Activated CD4-positive, alpha-beta T cell treated with anti-CD3 and anti-CD28 coated beads, Interleukin-2, amount 50 U/mL, for 16 hours (primary cell): ENCODE data around the gene MKI67.
A peak's percentile ranks its signal among the peaks of the same experiment; 100 is the strongest.
"Not testable (repeated sequence)": the region's sequence is repeated elsewhere in the genome, so short reads cannot be mapped to it uniquely, and the experiment has no call there.

Source experiments
- DNase-seq: peaks from one replicate; pipeline ENCODE4 v3.0.0-alpha.2; 2020

The MKI67 gene

GRCh38 chr10:128147064-128147463, 20.8 kb upstream of the MKI67 start:
- DNase-seq = peak; percentile 44

DNA sequence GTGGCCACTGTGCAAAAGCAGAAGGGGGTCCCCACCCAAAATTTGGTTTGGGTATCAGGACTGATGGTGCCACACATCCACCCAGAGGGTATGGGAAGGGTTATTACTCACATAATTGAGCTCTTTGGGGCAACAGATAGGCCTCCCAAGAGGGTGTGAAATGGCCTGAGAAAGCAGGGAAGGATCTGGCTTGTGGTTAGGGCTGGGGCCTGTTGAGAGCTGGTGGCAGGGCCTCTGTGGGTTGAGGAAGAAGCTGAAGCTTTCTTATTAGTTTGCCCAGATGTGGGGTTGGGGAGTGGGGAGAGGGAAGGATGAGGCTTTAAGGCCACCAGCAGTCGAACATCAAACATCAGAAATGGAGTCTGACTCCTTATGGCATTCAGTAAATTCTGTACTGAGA, 18.3 kb upstream of the MKI67 start:
- no peak for DNase-seq

DNA sequence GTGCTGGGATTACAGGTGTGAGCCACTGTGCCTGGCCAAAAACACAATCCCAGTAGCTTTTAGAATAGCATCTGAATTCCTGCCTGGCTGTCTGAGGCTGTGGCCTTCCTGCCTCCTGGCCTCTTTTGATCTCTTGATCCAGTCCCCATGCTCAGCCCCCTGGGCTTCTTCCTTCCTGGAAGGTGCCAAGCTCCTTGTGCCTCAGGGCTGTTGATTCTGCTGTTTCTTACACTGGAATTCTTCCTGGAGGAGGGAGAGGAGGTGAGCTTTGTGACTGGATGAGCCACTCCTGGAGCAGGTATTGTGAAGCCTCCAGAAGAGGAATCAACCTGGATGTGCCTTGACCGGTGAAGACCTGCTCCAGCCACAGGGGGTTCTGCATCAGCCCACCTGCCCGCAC, 17.3 kb upstream of the MKI67 start:
- no peak for DNase-seq

DNA sequence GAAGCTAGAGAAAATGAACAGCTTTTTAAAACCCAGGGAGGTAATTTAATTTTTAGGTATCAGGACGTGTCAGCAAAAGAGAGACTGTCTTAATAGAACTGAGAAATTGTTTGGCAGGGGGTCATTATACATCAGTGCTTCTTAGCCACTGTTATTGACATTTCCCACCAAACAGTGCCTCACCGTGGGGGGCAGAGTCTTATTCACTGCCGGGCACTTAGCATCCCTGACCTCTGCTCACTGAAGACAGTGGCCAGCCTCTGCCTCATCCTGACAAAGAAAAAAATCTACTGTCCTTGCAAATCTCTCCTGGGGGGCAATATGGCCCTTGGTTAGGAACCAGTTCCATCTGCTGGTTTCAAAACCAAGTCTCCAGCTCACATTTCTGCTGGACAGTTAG, 14.2 kb upstream of the MKI67 start:
- no peak for DNase-seq

DNA sequence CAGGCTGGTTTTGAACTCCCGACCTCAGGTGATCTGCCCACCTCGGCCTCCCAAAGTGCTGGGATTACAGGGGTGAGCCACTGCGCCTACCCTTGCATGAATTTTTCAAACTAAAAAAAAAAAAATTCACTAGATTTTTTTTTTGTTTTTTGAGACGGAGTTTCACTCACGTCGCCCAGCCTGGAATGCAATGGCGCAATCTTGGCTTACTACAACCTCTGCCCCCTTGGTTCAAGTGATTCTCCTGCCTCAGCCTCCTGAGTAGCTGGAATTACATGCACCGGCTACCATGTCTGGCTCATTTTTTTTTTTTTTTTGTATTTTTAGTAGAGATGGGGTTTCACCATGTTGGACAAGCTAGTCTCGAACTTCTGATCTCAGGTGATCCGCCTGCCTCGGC, 12.2 kb upstream of the MKI67 start:
- not testable (repeated sequence) for DNase-seq

DNA sequence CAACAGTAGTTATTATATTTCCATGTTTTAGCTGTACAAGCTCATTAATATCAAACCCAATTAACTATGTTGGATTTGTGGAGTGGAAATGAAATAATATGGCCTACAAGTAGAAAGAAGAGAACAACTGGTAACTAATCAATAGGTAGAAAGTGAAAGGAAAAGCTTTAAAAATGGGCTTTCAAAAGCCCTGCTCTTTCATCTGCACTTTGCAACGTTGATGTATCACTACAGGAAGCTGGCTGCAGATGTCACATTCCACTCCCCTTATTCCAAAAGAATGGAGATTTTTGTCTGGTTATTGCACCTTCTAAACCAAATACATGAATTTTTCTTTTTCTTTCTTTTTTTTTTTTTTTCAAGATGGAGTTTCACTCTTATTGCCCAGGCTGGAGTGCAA, 11.7 kb upstream of the MKI67 start:
- DNase-seq = no peak

DNA sequence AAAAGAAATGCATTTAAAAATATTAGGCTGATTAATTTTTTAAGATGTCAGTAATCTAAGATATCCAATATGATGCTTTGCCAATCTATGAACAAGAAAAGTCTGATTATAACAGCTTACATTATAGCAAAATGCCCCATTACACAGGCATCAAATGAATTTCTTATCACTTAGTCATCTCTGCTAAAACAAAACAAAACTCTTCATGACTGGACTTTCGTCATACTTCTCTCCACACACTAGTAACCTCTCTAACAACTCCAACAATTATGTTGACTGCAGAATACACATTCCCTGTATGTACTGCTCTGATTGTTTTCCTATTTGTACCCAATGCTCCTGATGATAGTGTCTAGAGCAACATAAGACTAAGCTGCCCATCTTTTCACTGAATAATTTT, 3.8 kb upstream of the MKI67 start:
- DNase-seq = no peak

DNA sequence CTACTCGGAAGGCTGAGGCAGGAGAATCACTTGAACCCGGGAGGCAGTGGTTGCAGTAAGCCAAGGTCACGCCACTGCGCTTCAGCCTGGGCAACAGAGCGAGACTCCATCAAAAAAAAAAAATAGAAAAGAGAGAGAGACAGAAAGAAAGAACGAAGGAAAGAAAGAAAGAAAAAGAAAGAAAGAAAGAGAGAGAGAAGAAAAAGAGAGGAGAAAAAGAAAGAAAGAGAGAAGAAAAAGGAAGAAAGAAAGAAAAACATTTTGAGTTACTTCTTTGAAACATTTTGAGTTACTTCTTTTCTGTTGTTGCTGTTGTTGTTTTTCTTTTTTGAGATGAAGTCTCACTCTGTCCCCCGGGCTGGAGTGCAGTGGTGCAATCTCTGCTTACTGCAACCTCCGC, 2.4 kb upstream of the MKI67 start:
- DNase-seq = no peak

GRCh38 chr10:128125416-128125943, 743 bp downstream of the MKI67 start:
- no peak for DNase-seq

- DNase-seq = no peak
Measured at GRCh38 chr10:128124813-128125403, 1.3 kb downstream of the MKI67 start.

GRCh38 chr10:128123846-128124245, 2.4 kb downstream of the MKI67 start:
- DNase-seq = no peak

DNA sequence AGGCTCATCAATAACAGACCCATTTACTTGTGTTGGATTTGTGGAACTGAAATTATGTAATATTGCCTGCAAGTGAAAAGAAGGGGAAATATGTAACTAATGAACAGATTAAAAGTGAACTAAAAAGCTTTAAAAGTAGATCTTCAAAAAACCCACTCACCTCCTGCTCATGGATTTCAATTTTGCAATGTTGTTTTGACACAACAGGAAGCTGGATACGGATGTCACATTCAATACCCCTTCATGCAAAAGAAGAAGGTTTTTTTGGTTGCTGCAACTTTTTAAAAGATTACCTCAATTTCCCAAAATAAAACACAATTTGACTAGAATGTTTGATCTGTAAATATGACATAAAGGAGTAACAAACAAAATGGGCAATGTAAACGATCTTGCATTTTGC, 3.3 kb downstream of the MKI67 start:
- no peak for DNase-seq

DNA sequence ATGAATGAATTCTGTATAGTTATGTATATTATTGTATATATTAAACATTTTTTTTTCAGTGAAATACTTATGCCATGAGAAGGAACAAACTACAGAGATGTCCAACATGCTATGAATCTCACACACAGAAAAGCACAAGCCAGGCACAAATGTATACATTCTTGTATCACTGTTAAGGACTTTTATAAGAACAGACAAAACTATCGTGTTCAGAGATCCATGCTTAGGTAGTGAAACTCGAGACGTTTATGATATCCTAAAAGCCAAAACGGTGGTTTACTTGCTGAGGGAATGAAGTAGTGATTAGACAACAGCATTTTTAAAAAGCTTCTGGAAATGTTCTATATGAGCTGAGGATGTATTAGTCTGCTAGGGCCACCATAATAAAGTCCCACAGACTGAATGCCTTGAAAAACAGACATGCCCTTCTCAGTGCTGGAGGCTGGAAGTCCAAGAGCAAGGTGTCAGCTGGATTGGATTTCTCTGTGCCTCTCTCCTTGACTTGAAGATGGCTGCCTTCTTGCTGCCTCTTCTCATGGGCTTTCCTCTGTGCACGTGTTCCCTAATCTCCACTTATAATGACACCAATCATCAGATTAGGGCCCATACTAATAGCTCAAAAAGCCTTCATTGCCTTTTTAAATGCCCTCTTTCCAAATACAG, 4.3 kb downstream of the MKI67 start:
- DNase-seq = no peak

DNA sequence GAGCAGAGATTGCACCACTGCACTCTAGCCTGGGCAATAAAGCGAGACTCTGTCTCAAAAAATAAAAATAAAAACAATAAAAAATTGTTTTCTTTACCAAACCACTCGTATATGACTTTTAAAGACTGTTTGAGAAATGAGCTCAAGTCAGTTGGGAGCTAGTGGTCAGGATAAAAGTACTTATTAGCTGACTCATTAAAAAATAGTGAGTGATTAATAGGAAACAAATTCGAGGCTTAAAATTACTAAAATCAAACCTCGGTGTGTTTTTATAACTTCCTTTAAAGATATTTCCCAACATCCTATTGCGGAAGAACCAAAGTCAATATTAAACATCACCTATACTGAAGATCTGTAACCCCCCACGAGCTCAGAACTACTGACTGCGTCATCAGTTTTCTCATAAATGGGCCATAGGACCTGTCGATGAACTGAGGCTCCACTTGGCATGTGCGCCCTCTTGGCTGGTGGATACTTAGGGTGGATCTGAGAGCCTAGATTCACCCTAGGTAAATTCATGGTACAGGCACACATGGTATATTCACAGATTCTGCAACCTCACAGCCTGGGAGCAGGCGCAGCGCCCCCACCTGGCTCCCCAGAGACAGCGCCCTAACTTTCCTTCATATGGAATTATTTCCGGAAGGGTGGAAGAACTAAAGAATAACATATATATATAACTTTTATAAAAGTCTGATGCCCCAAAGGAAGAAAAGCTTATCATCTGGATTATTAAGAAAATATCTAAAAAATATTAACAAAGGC, 9.2 kb downstream of the MKI67 start:
- no peak for DNase-seq

DNA sequence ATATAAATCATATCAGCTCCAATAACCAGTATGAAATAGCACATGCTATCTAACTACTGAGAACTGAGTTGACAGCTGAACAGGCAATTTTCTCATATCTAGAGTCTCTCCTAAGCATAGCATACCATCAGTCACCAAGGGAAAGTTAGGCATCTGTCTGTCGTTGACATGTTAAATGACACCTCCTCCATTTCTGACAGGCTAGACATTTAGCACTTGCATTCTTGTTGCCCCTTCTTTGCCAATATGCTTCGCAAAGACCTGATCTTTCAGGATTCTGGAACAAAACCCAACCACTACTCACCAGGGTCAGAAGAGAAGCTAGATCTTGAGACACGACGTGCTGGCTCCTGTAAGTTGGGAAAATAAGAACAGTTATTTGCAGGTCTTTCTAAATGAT, 10.0 kb downstream of the MKI67 start:
- DNase-seq = no peak

GRCh38 chr10:128115356-128115755, 10.9 kb downstream of the MKI67 start:
- DNase-seq = no peak

DNA sequence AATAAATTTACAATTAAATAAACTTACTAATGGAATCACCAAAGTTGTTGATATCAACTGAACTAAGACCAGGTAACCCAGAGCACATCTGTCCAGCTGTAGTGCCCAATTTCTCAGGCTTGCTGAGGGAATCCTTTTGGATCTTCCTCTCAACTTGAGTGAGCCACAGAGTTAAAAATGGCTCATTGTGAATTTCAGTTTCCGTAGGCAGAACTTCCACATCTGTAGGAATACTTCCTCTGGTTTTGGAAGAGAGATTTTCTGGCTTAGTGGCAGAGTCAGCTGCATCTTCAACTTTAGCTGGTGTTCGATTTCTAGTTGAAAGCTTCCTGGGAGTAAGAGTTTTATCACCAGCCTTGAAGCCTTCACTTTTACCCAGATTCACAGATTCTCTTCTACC, 11.3 kb downstream of the MKI67 start:
- no peak for DNase-seq

DNA sequence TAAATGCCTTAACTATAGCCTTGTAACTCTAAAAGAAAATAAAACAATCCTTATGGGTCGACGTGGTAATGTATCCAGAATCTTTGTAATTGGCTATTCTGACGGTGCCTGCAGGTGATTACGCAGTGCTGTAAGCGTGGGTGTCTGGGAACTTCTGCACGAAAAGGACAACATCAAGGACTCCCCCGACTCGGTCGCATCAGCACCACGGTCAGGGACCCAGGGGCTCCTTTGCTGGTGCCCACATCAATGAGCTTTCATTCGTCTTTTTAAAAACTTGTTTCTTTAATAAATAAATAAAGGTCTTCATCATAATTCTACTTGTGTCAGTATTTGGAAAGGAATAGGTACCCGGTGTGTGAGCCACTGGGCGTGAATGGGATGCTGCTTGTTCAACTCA, 13.2 kb downstream of the MKI67 start:
- no peak for DNase-seq

- no peak for DNase-seq
Measured at GRCh38 chr10:128111696-128112095, 14.5 kb downstream of the MKI67 start.

GRCh38 chr10:128110339-128110738, 15.9 kb downstream of the MKI67 start:
- DNase-seq = no peak

- DNase-seq = no peak
Measured at GRCh38 chr10:128109707-128110106, 16.5 kb downstream of the MKI67 start.

DNA sequence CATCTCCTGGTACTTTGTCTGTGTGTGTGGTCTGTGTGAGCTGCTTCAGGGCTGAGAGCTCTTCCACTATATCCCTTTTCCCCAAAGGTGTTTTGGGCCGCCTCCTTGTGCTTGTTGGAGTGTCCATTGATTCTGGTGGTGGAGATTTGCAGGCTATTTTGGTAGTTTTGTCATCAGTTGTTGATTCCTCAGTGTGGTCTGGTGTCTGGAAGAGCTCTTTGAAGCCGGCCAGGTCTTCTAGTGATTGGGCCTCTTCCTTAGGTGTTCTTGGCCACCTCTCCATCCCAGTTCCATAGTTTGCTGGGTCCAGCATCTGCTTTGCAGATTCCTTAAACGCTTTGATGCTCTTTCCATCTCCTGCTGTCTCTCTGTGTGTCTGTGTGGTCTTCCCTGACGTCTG, 20.8 kb downstream of the MKI67 start:
- DNase-seq = no peak

- DNase-seq = no peak
Measured at GRCh38 chr10:128103229-128103714, 23.0 kb downstream of the MKI67 start.
